ENCODE measurements around the gene LRCH2.

LRCH2 gene

GRCh38 chrX:115204040-115204439 is 29.9 kb downstream of the LRCH2 start:
- H3K27ac ChIP-seq, result no peak overlapping the region
- TF ChIP-seq, protein P1, sequence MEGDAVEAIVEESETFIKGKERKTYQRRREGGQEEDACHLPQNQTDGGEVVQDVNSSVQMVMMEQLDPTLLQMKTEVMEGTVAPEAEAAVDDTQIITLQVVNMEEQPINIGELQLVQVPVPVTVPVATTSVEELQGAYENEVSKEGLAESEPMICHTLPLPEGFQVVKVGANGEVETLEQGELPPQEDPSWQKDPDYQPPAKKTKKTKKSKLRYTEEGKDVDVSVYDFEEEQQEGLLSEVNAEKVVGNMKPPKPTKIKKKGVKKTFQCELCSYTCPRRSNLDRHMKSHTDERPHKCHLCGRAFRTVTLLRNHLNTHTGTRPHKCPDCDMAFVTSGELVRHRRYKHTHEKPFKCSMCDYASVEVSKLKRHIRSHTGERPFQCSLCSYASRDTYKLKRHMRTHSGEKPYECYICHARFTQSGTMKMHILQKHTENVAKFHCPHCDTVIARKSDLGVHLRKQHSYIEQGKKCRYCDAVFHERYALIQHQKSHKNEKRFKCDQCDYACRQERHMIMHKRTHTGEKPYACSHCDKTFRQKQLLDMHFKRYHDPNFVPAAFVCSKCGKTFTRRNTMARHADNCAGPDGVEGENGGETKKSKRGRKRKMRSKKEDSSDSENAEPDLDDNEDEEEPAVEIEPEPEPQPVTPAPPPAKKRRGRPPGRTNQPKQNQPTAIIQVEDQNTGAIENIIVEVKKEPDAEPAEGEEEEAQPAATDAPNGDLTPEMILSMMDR (IDR thresholded peaks at IDR 0.05), result no peak
- H3K4me3 ChIP-seq, result no peak overlapping the region
- no peak for DNase-seq (ENCODE audit: low spot score)

DNA sequence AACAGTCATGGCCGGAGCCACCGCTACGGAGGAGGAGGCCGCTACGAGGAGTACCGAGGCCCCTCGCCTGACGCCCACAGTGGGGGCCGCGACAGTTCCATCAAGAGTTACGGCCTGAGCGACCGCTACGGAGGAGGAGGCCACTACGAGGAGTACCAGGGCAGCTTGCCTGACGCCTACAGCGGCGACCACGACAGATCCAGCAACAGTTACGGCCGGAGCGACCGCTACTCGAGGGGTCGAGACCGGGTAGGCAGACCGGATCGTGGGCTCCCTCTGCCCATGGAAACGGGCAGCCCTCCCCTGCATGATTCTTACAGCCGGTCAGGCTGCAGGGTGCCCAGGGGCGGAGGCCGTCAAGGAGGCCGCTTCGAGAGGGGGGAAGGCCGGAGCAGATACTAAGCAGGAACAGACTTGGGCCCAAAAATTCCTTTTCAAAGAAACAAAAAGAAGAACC is 41.6 kb downstream of the LRCH2 start:
- H3K4me3 ChIP-seq, result no peak overlapping the region
- TF ChIP-seq, protein P1 (IDR thresholded peaks at IDR 0.05), result no peak
- no peak overlapping the region for H3K27ac ChIP-seq
- DNase-seq (ENCODE audit: low spot score), result no peak

DNA sequence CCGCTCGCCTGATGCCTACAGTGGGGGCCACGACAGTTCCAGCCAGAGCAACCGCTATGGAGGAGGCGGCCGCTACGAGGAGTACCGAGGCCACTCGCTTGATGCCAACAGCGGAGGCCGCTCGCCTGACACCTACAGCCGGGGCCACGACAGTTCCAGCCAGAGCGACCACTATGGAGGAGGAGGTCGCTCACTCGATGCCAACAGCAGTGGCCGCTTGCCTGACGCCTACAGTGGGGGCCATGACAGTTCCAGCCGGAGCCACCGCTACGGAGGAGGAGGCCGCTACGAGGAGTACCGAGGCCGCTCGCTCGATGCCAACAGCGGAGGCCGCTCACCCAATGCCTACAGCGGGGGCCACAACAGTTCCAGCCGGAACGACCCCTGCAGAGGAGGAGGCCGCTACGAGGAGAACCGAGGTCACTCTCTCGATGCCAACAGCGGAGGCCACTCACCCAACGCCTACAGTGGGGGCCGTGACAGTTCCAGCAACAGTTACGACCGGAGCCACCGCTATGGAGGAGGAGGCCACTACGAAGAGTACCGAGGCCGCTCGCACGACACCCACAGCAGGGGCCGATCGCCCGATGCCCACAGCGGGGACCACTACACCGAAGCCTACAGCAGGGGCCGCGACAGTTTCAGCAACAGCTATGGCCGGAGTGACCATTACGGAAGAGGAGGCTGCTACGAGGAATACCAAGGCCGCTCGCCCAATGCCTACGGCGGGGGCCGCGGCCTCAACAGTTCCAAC is 42.2 kb downstream of the LRCH2 start:
- TF ChIP-seq, protein P1 (IDR thresholded peaks at IDR 0.05), result no peak
- no peak overlapping the region for H3K27ac ChIP-seq
- no peak for DNase-seq (ENCODE audit: low spot score)
- no peak overlapping the region for H3K4me3 ChIP-seq

DNA sequence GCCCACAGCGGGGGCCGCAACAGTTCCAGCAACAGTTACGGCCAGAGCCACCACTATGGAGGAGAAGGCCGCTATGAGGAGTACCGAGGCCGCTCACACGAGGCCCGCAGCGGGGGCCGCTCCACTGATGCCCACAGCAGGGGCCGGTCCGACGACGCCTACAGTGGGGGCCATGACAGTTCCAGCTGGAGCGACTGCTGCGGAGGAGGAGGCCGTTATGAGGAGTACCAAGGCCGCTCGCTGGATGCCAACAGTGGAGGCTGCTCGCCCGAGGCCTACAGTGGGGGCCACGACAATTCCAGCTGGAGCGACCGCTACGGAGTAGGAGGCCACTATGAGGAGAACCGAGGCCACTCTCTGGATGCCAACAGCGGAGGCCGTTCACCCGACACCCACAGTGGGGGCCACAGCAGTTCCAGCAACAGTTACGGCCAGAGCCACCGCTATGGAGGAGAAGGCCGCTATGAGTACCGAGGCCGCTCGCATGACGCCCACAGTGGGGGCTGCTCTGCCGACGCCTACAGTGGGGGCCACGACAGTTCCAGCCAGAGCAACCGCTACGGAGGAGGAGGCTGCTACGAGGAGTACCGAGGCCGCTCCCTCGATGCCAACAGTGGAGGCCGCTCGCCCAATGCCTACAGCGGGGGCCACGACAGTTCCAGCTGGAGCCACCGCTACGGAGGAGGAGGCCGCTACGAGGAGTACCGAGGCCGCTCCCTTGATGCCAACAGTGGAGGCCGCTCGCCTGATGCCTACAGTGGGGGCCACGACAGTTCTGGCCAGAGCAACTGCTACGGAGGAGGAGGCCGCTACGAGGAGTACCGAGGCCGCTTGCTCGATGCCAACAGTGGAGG is 43.0 kb downstream of the LRCH2 start:
- Histone ChIP-seq H3K4me3 (no peak overlapping the region), H3K27ac (no peak overlapping the region)
- DNase-seq (ENCODE audit: low spot score), result no peak
- TF ChIP-seq, protein P1 (IDR thresholded peaks at IDR 0.05), result no peak

DNA sequence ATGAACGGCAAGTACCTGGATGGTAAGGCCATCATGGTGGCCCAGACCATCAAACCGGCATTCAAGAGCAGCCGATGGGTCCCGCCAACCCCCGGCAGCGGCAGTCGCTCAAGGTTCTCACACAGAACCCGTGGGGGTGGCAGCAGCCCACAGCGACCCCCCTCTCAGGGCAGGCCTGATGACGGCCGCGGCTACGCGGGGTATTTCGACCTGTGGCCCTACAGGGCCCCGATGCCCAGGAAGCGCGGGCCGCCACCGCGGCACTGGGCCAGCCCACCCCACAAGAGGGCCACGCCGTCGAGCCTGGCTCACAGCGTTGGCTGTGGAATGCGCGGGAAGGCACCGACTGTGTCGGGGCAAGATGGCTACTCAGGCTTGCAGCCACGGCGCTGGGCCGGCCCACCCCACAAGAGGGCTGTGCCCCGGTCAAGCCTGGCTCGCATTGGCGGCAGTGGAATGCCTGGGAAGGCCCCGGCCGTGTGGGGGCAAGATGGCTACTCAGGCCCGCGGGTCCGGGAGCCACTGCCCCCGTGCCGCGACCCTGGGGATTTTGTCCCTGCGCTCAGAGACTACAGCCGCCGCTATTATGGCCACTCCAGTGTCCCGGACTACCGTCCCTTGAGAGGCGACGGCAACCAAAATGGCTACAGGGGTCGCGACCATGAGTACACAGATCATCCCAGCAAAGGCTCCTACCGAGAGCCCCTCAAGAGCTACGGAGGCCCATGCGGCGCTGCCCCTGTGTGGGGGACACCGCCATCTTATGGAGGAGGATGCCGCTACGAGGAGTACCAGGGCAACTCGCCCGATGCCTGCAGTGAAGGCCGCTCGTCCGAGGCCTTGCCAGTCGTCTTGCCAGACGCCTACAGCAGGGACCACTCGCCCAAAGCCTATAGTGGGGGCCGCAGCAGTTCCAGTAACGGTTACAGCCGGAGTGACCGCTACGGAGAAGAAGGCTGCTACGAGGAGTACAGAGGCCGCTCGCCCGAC is 44.0 kb downstream of the LRCH2 start:
- TF ChIP-seq, protein P1 (IDR thresholded peaks at IDR 0.05), result no peak
- Histone ChIP-seq H3K4me3 (no peak overlapping the region), H3K27ac (no peak overlapping the region)
- DNase-seq (ENCODE audit: low spot score), result no peak

GRCh38 chrX:115189110-115189509 is 44.8 kb downstream of the LRCH2 start, which contains the start of gene RBMXL3:
Gene RBMXL3, plus strand, starts transcription at chrX:115189410. Its CDS starts 32 bp downstream, at chrX:115189442.
- no peak within 1 kb of the TSS for H3K27ac ChIP-seq
- no peak for DNase-seq (ENCODE audit: low spot score)
- TF ChIP-seq, protein P1 (IDR thresholded peaks at IDR 0.05), result no peak
- H3K4me3 ChIP-seq, result no peak within 1 kb of the TSS

All from coronary artery (tissue), 2 donors.